ENCODE results near the gene NEDD4L.
A peak's percentile ranks its signal among the peaks of the same experiment; 100 is the strongest.
"Not testable (repeated sequence)": the region's sequence is repeated elsewhere in the genome, so short reads cannot be mapped to it uniquely, and the experiment has no call there.

The NEDD4L gene

DNA sequence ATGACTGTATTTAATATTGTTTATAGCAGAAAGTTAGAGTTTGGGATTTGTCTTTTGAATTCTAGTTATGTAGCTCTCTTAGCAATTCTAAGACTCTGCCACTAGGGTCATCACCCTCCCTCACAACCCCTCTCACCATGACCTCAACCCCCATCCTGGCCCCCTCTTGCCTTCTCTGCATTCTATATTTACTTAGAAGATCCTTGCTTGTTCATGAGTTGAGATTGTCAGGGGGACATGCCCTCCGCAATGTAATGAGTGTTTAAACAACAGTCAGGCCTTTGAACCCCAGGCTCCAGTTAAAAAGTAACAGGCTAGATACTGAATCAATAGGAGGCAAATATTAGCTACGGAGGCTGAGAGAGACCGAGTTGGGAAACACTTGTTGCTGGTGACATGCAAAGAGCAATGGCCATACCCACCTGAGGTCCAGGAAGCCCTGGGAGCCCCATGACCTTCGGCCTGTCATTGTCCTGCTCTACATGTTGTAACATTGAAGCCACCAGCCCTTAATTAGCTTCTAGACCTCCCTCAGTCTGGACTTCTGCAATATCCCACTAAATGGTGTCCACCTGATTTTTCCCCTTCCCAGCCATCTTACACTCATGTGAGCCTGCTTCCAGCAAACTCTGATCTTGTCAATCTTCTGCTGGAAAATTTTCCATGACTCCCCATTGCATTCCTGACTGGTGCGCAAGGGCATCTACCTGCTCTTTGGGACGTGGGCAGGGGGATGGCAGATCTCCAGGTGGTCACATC, 363.8 kb downstream of the NEDD4L start:
- DNase-seq = no peak

DNA sequence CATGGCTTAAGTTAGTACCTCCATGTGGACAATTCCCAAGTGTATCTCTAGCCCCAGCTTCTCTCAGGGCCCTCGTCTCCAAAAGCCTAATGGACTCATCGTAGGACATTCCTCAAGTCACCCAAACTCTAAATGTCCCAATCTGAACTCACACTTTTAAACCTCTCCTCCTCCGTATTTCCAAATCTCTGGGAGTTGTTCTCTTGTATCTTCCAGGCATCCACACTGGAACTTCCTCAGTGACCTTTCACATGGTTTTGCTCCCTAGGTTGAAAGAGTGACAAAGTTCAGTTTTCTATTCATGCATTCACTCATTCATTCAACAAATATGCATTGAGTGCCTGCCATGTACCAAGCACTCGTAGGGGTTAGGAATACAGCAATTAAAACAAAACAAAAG, 364.6 kb downstream of the NEDD4L start:
- DNase-seq = no peak

DNA sequence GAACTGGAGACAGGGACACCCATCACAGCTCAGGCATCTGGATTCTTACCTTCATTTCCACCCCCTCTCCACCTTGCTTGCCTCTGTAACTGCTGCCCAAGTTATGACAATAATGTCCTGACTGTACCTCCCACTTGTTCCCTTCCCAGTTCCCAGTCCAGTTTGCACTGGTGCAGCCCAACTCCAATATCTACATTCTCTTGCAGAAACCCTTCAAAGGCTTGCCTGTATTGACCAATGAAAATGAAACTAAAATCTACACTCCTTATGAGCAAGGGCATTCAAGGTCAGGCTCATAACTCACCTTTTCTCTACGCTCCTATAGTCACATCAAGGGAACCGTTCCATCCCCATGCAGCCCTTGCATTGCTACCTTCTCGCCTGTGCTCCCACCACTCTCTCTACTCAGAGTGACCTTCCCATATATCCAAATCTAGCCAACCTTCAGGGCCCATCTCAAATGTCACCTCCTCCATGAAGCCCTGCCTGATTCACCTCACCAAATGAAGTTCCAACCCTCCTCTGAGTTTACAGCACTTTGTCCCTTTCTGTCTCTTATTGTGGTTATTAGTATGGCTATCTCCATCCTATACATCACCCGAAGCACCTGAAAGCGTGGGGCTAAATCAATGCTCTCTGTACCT, 365.9 kb downstream of the NEDD4L start:
- DNase-seq = no peak

DNA sequence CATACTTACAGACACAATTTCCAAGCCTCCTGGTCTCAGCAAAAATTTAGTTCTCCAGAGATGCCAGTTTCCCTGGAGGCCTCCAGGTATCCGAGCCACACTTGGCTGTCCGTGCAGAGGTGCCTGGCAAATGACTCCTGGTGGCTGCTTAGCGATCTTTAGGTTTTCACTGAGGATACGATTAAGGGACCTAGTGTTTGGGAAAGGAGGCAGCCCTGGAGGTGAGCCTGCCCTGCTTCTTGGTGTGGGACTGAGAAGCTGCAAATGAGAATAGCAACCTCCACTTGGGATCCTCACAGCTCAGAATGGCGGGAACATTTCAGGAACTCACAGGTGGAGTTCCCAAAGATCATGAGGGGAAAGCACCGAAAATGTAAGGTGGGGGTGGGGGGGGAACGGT, 367.3 kb downstream of the NEDD4L start:
- DNase-seq = no peak

DNA sequence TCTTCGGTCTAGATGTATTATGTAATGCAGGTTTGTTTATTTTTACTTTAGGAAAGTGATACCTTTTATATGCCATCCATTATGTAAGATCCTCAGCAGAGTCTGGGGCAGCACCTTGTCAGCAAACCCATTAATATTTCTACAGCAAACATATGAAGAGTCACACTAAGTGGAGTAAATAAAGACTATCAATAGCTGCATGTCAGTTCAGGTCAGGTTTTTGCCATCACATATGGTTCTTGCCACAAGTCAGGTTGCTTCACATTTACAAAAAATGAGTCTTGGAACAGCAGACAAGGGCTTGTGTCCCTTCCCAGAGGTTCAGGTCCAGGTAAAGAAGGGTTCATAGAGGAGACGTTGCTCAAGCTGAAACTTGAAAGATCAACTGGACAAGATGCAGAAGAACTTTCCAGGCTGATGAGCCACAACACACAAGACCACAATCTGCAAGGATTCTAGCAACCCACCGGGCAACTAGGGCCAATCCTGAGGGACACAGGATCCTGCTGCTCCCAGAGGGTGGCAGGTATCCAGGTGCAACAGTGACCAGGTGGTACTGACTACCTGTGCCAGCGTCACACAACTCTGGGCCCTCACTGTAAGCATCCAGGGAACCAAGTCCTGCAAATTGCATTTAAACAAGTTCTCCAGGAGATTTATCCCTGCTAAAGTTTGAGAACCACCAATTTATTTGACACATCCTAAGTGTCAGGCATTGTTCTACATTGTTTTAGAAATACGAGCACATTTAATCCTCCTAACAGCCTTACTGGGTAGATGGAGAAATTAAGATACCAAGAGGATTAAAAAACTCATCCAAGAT, 369.0 kb downstream of the NEDD4L start:
- DNase-seq = no peak

DNA sequence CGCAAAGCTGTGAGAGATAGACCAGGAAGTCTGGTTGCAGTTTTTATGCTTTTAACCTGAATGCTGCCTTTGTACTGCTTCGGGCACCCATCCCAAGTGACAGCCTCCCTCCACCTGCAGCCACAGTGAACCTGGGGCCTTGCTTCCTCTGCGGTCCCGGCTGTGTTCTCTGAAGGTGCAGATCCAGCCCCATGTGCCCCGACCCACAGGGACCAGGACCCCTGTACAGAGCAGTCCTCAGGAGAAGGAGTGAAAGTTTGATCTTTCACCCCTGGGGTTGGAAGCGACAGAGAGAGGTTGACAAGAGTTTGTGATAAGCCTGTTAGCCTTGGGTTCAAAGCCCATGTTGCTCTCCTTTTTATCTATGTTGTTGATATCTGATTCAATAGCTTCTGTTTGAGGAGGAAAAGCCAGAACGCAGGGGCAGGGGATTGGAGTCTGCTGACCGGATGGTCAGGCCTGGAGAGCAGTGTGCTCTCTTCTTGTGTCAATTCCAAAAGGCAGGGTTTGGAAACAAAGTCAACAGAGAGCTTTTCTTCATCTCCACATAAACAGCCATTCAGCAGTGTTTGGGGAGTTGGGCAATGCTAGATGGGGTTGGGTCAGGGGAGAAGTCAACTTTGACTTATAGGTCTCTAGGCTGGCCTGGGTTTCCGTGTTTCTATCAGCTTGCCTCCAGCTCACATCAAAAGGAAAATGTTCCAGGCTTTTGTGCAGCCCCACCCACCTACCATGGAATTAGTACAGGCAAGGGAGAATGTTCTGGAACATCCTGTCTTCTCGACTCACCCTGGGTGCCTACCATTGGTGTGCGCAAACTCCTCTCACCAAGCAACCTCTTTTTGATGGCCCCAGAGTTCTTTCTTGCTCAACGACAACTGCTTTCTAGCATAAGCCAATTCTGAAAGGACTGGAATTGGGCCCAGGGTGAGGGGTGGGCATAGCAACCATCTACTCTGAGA, 369.9 kb downstream of the NEDD4L start:
- DNase-seq = no peak

DNA sequence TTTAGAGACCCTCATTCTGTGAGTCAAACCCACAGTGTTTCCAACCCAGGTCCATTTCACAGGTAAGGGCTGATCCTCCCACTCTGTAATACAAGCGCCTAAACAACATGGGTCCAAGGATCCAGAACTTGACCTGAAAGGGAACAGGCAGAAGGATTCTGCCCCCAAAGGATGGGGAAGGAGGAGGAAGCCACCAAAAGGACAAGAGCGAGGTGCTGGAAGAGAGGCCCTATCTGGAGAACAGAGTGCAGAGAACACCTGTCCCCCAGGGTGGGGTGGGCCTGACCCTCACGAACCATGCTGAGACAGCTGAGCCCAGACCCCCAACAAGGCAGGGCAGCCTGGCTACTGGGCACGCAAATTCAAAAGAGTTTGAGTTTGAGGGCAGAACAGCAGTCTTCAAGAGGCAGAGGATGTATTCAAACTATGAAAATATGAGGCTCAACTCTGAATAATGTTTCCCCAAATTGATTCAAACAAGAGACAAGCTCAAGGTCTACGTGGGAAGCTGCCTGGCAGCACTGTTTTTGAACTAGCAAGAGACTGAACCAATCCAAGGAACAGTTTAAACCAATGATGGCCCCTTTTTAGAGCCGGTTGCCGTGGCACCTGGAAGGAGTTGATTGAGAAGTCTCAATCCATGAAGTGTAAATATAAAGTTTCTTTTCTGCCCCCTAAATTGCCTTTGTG, 372.1 kb downstream of the NEDD4L start:
- DNase-seq = no peak

DNA sequence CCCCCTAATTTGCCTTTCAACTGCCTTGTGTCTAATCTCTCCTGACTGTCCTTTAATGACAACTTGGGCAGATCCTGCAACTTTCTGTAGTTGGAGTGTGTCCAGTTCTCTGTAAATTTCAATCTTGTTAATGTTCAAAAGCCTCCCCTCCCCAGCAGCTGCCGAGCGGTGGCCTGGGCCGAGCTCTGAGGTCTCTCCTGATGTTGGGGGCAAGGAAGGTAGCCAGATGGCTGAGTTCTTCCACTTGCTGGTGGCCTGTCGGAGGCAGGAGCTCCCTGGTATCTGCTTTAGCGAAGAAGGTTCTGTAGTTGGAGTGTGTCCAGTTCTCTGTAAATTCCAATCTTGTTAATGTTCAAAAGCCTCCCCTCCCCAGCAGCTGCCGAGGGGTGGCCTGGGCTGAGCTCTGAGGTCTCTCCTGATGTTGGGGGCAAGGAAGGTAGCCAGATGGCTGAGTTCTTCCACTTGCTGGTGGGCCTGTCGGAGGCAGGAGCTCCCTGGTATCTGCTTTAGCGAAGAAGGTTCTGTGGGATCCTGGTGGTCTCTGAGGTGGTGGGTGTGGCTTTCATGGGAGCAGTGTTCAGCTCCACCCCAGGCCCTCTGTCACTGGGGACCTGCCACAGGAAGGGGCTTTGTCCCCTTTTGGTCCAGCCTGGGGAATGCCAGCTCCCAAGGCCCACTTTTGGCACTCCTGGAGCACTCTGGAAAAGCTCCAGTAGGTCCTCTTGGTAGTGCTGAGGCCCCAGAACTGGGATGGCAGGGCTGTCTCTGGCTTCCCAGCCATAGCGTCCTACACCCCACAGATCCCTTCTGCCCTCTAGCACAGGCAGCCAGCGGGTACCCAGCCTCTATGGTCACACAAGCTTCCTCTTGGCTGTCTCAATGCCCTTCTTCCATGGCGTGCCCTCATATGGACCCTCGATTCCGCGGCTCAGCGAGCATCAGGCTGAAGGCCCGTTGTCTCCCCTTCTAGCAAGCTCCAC, 373.0 kb downstream of the NEDD4L start:
- DNase-seq = no peak

DNA sequence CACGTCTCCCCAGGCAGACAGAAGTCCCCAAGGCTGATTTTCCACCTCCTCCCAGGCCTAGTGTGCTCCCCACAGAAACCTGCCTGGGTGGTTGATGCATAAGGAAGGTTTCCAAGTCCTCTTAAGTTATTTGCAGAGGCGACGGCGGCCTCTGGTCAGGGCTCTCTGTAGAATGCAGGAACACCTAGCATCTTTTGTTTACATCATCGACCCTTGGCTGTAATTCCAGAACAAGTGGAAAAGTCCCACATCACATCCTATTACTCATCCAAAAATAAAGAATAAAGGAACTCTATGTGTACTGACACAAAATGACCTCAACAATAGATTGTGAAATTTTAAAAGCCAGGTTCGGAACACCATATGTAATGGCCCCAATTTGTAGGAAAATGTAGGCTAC, 373.7 kb downstream of the NEDD4L start:
- no peak for DNase-seq

DNA sequence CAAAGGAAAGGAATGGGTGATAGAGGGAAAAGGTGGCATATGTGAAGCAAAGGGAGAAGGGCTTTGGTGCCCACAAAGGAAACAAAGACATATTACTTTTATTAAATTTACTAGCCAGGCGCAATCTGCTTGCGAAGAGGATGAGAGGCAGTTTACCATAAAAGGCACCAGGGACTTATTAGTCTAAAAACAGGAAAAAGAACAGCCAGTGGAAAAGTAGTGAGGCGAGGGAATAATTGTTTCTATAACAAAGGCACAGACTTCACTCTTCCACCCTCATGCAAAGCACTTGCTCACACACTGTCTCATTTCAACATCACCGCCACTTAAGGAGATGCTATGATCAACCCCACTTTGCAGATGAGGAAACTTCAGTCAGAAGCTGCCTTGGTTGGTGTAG, 374.3 kb downstream of the NEDD4L start:
- no peak for DNase-seq

DNA sequence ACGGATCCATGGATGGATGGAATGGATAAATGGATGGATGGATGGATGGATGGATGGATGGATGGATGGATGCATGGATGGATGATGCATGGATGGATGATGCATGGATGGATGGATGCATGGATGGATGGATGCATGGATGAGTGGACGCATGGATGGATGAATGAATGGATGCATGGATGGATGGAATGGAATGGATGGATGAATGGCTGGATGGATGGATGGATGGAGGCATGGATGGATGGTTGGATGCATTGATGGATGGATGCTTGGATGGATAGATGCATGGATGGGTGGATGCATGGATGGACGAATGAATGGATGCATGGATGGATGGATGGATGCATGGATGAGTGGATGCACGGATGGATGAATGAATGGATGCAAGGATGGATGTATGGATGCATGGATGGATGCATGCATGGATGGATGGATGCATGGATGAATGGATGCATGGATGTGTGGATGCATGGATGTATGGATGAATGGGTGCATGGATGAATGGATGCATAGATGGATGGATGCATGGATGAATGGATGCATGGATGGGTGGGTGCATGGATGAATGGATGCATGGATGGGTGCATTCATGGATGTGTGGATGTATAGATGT, 375.7 kb downstream of the NEDD4L start:
- DNase-seq = no peak

DNA sequence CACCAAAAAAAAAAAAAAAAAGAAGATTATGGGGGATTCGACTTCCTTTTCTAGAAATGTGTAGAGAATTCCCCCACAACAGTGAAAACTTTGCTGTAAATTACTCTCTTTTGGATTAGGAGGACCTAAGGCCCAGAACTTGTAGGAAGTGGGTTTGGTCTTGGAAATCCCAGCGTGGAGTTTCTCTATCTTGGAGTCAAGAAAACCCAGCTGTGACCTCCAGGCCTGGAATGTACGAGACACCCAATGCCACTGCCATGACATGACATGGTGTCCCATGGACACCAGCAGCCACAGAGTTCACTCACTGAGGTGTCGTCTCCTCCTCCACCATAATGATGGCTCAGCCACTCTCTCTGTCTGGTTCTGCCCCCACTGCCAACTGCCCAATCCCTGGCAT, 382.6 kb downstream of the NEDD4L start:
- DNase-seq = no peak

DNA sequence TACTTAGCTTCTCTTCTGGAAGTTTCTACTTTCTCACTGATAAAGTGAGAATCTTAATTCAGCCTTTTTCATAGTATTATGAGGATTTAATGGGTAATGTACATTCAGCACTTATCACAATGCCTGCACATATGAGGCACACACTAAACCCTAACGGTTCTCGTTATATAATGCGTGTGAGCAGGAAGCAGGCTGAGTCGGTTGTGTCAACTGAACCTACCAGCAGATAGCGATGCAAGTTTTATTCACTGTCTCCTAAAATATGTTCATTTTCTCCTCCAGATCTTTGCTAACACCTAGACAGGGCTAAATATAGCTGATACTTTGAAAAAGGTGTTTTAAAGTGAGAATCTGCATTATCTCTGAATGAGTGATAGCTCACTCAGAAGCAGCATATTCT, 383.3 kb downstream of the NEDD4L start:
- DNase-seq = no peak

DNA sequence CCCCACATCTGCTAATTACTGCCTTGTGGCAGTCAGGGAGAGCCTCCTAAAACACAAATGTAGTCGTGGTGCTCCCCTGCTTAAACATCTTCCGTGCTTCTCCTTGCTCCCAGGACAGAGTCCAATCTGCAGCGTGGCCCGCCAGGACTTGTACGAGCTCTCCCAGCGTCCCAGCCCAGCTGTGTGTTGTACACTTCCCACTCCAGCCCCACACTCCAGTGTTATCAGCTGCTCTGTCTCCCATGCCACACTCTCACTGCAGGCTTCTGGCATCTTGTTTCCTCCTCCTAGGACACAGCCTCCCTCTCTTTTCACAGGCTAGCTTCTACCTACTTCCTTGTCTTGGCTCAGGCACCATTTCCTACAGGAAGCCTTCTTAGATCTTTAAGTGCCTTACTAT, 385.4 kb downstream of the NEDD4L start:
- no peak for DNase-seq

DNA sequence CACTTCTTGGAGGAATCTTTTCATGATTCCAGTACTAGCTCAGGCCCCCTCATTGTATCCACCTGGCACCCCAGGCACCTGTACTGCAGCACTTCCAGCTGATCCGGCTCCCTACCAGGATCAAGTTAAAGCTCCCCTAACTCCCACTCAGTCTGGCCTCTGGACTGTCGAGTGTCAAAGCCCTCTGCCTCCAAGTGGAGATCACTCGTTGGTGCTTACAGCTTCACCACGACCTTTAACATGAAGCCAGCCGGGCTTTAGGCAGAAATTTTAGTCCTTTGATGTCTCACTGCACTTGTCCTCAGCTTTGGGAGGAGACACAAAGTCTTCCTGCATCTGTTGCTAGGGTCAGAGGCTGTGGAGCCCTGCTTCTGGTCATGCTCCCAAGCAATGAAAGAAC, 387.2 kb downstream of the NEDD4L start:
- no peak for DNase-seq

DNA sequence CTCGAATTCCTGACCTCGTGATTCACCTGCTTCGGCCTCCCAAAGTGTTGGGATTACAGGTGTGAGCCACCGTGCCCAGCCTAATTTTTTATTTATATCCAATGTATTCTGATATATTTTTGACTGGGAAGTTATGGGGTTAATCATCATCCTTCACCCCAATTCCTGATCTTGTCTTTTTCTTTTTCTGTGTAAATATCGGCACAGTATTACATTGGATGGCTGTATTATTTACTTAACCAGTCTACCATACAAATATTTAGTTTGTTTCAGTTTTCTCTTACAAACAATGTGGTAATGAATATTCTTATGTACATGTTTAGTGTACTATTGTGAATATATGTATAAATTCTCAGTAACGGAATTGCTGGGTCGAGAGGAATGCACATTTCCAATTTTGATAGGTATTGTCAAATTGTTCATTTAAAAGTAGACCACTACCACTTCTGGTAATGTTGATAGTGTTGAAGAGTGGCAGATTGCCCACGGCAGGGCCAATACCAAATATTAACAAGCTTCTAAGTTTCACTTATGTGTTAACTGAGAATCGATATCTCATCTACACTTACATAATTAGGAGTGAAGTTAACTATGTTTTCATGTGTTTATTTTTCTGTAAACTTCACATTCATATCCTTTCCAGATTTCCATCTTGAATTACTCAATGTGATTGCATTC, 388.2 kb downstream of the NEDD4L start:
- DNase-seq = no peak

DNA sequence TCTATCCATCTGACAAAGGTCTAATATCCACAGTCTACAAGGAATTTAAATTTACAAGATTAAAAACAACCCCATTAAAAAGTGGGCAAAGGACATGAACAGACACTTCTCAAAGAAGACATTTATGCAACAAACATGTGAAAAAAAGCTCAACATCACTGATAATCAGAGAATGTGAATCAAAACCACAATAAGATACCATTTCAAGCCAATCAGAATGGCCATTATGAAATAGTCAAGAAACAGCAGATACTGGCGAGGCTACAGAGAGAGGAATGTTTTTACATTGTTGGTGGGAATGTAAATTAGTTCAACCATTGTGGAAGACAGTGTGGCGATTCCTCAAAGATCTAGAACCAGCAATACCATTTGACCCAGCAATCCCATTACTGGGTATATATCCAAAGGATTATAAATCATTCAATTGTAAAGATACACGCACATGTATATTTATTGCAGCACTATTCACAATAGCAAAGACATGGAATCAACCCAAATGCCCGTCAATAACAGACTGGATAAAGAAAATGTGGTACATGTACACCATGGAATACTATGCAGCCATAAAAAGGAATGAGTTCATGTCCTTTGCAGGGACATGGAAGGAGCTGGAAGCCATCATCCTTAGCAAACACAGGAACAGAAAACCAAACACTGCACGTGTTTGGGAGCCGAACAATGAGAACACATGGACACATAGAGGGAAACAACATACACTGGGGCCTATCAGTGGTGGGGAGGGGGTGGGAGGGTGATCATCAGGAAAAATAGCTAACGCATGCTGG, 391.4 kb downstream of the NEDD4L start:
- DNase-seq = not testable (repeated sequence)

DNA sequence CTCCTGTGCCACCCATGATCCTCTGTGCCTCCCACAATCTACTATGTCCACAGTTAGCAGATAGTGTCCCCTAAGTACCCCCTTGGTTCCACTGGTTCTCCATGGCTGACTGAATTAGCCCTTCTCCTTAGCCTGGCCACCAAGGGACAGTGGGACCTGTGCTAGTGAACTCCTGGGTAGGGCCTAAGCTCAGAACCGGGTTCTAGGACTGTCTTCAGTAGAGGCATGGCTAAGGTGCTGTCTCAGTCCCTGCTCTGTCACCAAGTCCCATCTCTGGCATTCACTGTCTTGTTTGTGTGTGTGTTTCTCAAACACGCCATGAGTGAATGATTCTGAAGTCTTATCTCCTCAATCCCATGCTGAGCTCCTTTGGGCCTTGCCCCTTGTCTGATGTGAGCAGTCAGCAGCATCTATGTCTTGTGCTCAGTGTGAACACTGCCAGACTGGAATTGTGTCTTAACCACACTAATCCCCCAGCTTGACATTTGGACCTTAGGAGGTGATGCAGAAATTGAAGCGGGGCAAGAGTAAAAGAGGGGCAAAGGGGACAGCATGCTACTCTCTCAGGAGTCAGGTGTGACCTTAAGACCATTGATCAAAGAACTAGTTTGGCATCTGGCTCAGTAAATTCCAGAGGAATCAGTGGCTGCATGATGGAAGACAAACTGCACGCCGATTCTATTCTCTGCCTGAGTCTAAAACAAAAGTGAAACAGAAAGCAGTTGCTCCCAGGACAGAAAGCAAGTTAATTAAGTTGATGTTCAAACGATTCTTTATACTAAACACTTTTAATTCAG, 394.3 kb downstream of the NEDD4L start:
- peak; percentile 9 for DNase-seq
